HCT116 (cell line): ENCODE results near the gene SOX30. TPM values are rescaled to one million over a fixed set of nuclear protein-coding genes. Genes with fewer than 3 reads are reported as not detected.

Source experiments
- ATAC-seq: fragments of 200-7000 bp; cut with Tn5 transposase; 2 replicates; pipeline ENCODE4 v1.9.1; 2020; ENCODE audit warnings: mild to moderate bottlenecking, moderate library complexity
- BruUV-seq: library from RNA; stranded (reverse); fragments of 400-500 nt; replicated peaks from 2 replicates; lab custom pipeline; 2021; lab: Mats Ljungman, UMichigan
- CTCF ChIA-PET: fragments of 300-600 bp; sonication (Branson Sonifier 250); formaldehyde crosslinking; loops from one replicate; lab custom pipeline; 2021; ENCODE audit warnings: antibody characterized with exemption; lab: Charles Lee
- POLR2A ChIA-PET: fragments of 300-600, 350-600 bp; sonication (Branson Sonifier 250); formaldehyde crosslinking; loops from one replicate; lab custom pipeline; 2021; ENCODE audit warnings: antibody characterized with exemption; lab: Charles Lee
- RAD21 ChIA-PET, 2 experiments: fragments of 300-600 bp; sonication (Branson Sonifier 250); formaldehyde crosslinking; loops; one replicate each; lab custom pipeline; 2023; ENCODE audit warnings: low total read pairs in 2 of 2; ENCODE audit not compliant: uncharacterized antibody in 2 of 2, unreplicated experiment in 2 of 2, low non-redundant PET in 1 of 2; lab: Charles Lee
- DNase-seq: peaks from one replicate; pipeline ENCODE4 v3.0.0-alpha.2; 2010; ENCODE audit warnings: low read depth, low spot score
- H2AFZ ChIP-seq: fragments of 200-600 bp; shearing (Covaris generic), sonication (generic); 2 replicates; pipeline ENCODE4 v1.6.1; 2017; ENCODE audit warnings: low read depth, mixed run types, mixed read lengths, antibody characterized with exemption, low read length; ENCODE audit not compliant: poor library complexity, severe bottlenecking
- H3K27ac ChIP-seq: 2 replicates; pipeline ENCODE4 v1.5.1; 2012; ENCODE audit warnings: low read depth, low read length
- H3K27me3 ChIP-seq: fragments of 200-600 bp; sonication (generic); 2 replicates; pipeline ENCODE4 v1.6.1; 2016; ENCODE audit warnings: mixed run types, low read length, mixed read lengths; ENCODE audit not compliant: insufficient read depth
- H3K36me3 ChIP-seq, 2 experiments: fragments of 200-500 bp in 1 of 2; fragments of 200-600 bp in 1 of 2; sonication (Bioruptor generic) in 1 of 2; sonication (generic) in 1 of 2; 2 replicates each; pipeline versions ENCODE4 v1.5.1 to v1.6.1; 2014 to 2016; ENCODE audit warnings: low read length in 2 of 2, inconsistent platforms in 1 of 2, mixed read lengths in 1 of 2, mixed run types in 1 of 2; ENCODE audit not compliant: insufficient read depth in 2 of 2, control insufficient read depth in 1 of 2
- H3K4me1 ChIP-seq, 2 experiments: fragments of 200-600 bp in 1 of 2; sonication (generic) in 1 of 2; 2 replicates each; pipeline versions ENCODE4 v1.5.1 to v1.6.1; 2012 to 2017; ENCODE audit warnings: low read length in 2 of 2, inconsistent platforms in 1 of 2, mild to moderate bottlenecking in 1 of 2, mixed read lengths in 1 of 2, mixed run types in 1 of 2, moderate library complexity in 1 of 2; ENCODE audit not compliant: insufficient read depth in 2 of 2, control insufficient read depth in 1 of 2
- H3K4me2 ChIP-seq: fragments of 200-600 bp; sonication (generic); 2 replicates; pipeline ENCODE4 v1.6.1; 2017; ENCODE audit warnings: mixed run types, low read length, mixed read lengths
- H3K4me3 ChIP-seq, 2 experiments: fragments of 200-600 bp in 1 of 2; sonication (generic) in 1 of 2; replicated peaks in 1 of 2; 2 replicates each; pipeline ENCODE4 v1.5.1; 2011 to 2016; ENCODE audit warnings: low read length in 2 of 2, control low read depth in 1 of 2, low read depth in 1 of 2, mild to moderate bottlenecking in 1 of 2, mixed read lengths in 1 of 2, mixed run types in 1 of 2
- H3K79me2 ChIP-seq: fragments of 200-600 bp; sonication (generic); 2 replicates; pipeline ENCODE4 v1.6.1; 2017; ENCODE audit warnings: mild to moderate bottlenecking, mixed run types, low read length, moderate library complexity, mixed read lengths; ENCODE audit not compliant: insufficient read depth
- H3K9ac ChIP-seq: fragments of 200-600 bp; sonication (generic); 2 replicates; pipeline ENCODE4 v1.6.1; 2016; ENCODE audit warnings: low read length, mixed read lengths
- H3K9me2 ChIP-seq: fragments of 200-600 bp; sonication (generic), shearing (Covaris generic); 2 replicates; pipeline ENCODE4 v1.6.1; 2017; ENCODE audit warnings: mixed run types, mild to moderate bottlenecking, moderate library complexity; ENCODE audit not compliant: insufficient read depth
- H3K9me3 ChIP-seq, 2 experiments: fragments of 200-500 bp in 1 of 2; fragments of 200-600 bp in 1 of 2; sonication (Bioruptor generic) in 1 of 2; sonication (generic) in 1 of 2; 2 replicates each; pipeline ENCODE4 v1.6.1; 2014 to 2017; ENCODE audit warnings: low read length in 2 of 2, mixed read lengths in 2 of 2, inconsistent platforms in 1 of 2, low read depth in 1 of 2, mild to moderate bottlenecking in 1 of 2, mixed run types in 1 of 2, moderate library complexity in 1 of 2; ENCODE audit not compliant: control insufficient read depth in 1 of 2, insufficient read depth in 1 of 2
- H4K20me1 ChIP-seq: fragments of 200-600 bp; sonication (generic), shearing (Covaris generic); 2 replicates; pipeline ENCODE4 v1.6.1; 2017; ENCODE audit warnings: mixed run types, mild to moderate bottlenecking, moderate library complexity; ENCODE audit not compliant: insufficient read depth
- CEBPB ChIP-seq: IDR thresholded peaks from 2 replicates; pipeline ENCODE4 v1.6.1; 2012; ENCODE audit warnings: low read depth
- EGR1 ChIP-seq: IDR thresholded peaks from 2 replicates; pipeline ENCODE4 v1.6.1; 2012; ENCODE audit warnings: low read depth
- ELF1 ChIP-seq: IDR thresholded peaks from 2 replicates; pipeline ENCODE4 v1.6.1; 2012; ENCODE audit warnings: low read depth, borderline replicate concordance
- EZH2 ChIP-seq: fragments of 200-600 bp; sonication (generic); IDR thresholded peaks from 2 replicates; pipeline ENCODE4 v1.6.1; 2017; ENCODE audit warnings: antibody characterized with exemption, mixed run types
- EZH2phosphoT487 ChIP-seq: fragments of 200-600 bp; IDR thresholded peaks from 2 replicates; pipeline ENCODE4 v1.6.1; 2018; ENCODE audit warnings: antibody characterized with exemption, borderline replicate concordance
- FOSL1 ChIP-seq: IDR thresholded peaks from 2 replicates; pipeline ENCODE4 v1.6.1; 2012; ENCODE audit warnings: low read depth
- SIN3A ChIP-seq: IDR thresholded peaks from 2 replicates; pipeline ENCODE4 v1.6.1; 2012; ENCODE audit warnings: low read depth
- SP1 ChIP-seq: IDR thresholded peaks from 2 replicates; pipeline ENCODE4 v1.6.1; 2012; ENCODE audit warnings: low read depth
- TCF7L2 ChIP-seq: IDR thresholded peaks from 2 replicates; pipeline ENCODE4 v1.7.0; 2011; ENCODE audit warnings: borderline replicate concordance, inconsistent platforms; ENCODE audit not compliant: insufficient read depth, insufficient read length; ENCODE audit errors: extremely low read depth
- YY1 ChIP-seq: IDR thresholded peaks from 2 replicates; pipeline ENCODE4 v1.6.1; 2011; ENCODE audit warnings: low read length, low read depth, moderate library complexity, mild to moderate bottlenecking; ENCODE audit not compliant: insufficient replicate concordance; ENCODE audit errors: extremely low read depth
- intact Hi-C: fragments of 100-400 bp; cut with micrococcal nuclease; formaldehyde crosslinking; loops from 2 replicates; pipeline ENCODE4 v1.10.0; 2022
- total RNA-seq: library from RNA; stranded (reverse); gene quantifications from one replicate; pipeline ENCODE4 v1.2.1, GENCODE V29; 2021; ENCODE audit not compliant: unreplicated experiment

Gene SOX30
- total RNA-seq, 1 experiment from 2014 or later: 0.27 TPM

DNA sequence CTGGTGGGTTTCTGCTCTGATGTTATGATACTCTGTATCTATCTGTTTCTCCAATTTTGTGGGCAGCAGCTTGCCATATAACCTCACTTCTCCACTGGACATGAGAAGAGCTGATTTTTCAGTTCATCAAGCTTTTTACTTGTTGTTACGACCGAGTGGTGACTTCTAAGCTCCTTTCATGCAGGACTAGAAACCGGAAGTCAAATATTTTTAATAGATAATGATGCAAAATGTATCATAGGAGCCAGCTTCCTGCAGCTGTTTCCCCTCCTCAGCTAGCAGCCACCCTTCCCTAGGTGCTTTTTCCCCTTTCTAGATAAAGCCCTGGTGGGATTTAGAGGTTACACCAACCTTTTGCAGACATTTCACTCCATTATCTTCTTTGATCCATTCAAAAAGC is 59.6 kb downstream of the SOX30 start:
- no peaks in the 10 kb centered on the region for H3K36me3 ChIP-seq
- H3K27me3 ChIP-seq: no peaks in the 10 kb centered on the region
- DNase-seq (no peak), ATAC-seq (no peak)
- H3K27ac ChIP-seq: no peak overlapping the region
- no peaks in the 10 kb centered on the region for H3K9me3 ChIP-seq
- no peaks in the 10 kb centered on the region for H4K20me1 ChIP-seq
- H3K4me2 ChIP-seq: no peak overlapping the region
- H3K9ac ChIP-seq: no peak overlapping the region
- no peaks in the 10 kb centered on the region for H3K79me2 ChIP-seq
- ChIA-PET CTCF (no interaction called here), POLR2A (no interaction called here), RAD21 (no interaction called here)
- no TSS peak for BruUV-seq
- H2AFZ ChIP-seq: peak overlapping the region; percentile 25
- H3K4me1 ChIP-seq: no peaks in the 10 kb centered on the region
- TF ChIP-seq SP1: no peak
- no peak for TF ChIP-seq EGR1
- TF ChIP-seq FOSL1: no peak
- intact Hi-C loops: no loop called here
- H3K9me2 ChIP-seq: no peaks in the 10 kb centered on the region
- no peak overlapping the region for H3K4me3 ChIP-seq

DNA sequence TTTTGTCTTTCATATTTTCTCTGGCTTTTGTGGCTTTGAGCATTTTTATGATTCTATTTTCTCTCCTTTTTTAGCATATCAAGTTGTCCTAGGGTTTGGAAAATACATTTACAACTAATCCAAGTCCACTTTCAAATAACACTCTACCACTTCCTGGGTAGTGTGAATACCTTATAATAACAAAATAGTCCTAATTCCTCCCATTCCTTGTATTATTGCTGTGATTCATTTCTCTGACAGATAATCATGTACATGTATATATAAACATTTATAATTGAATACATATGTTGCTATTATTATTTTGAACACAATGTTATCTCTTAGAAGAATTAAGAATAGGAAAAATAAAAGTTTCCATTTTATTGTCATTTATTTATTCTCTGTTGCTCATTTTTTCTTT is 61.8 kb downstream of the SOX30 start:
- DNase-seq: no peak
- ChIA-PET RAD21 (no interaction called here), CTCF (no interaction called here), POLR2A (no interaction called here)
- Histone ChIP-seq H3K4me2 (no peak overlapping the region), H3K36me3 (no peaks in the 10 kb centered on the region), H3K27me3 (no peaks in the 10 kb centered on the region), H3K4me3 (no peak overlapping the region), H4K20me1 (no peaks in the 10 kb centered on the region), H3K4me1 (no peaks in the 10 kb centered on the region), H2AFZ (peak overlapping the region; percentile 6), H3K9me2 (no peaks in the 10 kb centered on the region), H3K79me2 (no peaks in the 10 kb centered on the region)
- no peak for ATAC-seq
- no TSS peak for BruUV-seq
- intact Hi-C loops: no loop called here
- TF ChIP-seq EZH2 (no peak), SIN3A (no peak), ELF1 (no peak), TCF7L2 (no peak), CEBPB (no peak), FOSL1 (no peak), EGR1 (no peak), YY1 (no peak), SP1 (no peak), EZH2phosphoT487 (no peak)
- TF ChIP-seq, all 23 proteins: peak for 0
- Histone ChIP-seq H3K9me3 (no peaks in the 10 kb centered on the region), H3K9ac (no peak overlapping the region), H3K27ac (no peak overlapping the region)
